Measurements from ENCODE around the gene HUS1.

The HUS1 gene

GRCh38 chr7:47978790-47979144 lies 648 bp downstream of the HUS1 start:
- no peak for DNase-seq

- DNase-seq, result no peak
Observed at GRCh38 chr7:47973739-47974138, 5.7 kb downstream of the HUS1 start.

GRCh38 chr7:47970761-47971160 lies 8.7 kb downstream of the HUS1 start:
- no peak for DNase-seq

GRCh38 chr7:47968847-47969774 lies 10.3 kb downstream of the HUS1 start:
- no peak for DNase-seq

GRCh38 chr7:47967708-47968107 lies 11.7 kb downstream of the HUS1 start:
- no peak for DNase-seq

- no peak for DNase-seq
Observed at GRCh38 chr7:47967123-47967522, 12.3 kb downstream of the HUS1 start.

- DNase-seq, result no peak
Observed at GRCh38 chr7:47965456-47965855, 14.0 kb downstream of the HUS1 start.

GRCh38 chr7:47962262-47962661 lies 17.2 kb downstream of the HUS1 start:
- DNase-seq, result no peak

- no peak for DNase-seq
Observed at GRCh38 chr7:47957156-47957555, 22.3 kb downstream of the HUS1 start.

GRCh38 chr7:47956220-47956619 lies 23.2 kb downstream of the HUS1 start:
- DNase-seq, result no peak

GRCh38 chr7:47954231-47954911 lies 25.0 kb downstream of the HUS1 start:
- no peak for DNase-seq

- DNase-seq, result no peak
Observed at GRCh38 chr7:47953822-47954221, 25.6 kb downstream of the HUS1 start.

- no peak for DNase-seq
Observed at GRCh38 chr7:47952224-47952623, 27.2 kb downstream of the HUS1 start.

GRCh38 chr7:47951374-47951773 lies 28.0 kb downstream of the HUS1 start:
- no peak for DNase-seq

- no peak for DNase-seq
Observed at GRCh38 chr7:47950714-47951113, 28.7 kb downstream of the HUS1 start.

GRCh38 chr7:47949703-47950102 lies 29.7 kb downstream of the HUS1 start:
- no peak for DNase-seq

GRCh38 chr7:47948141-47948790 lies 31.1 kb downstream of the HUS1 start, which contains the start of gene PKD1L1:
Gene PKD1L1 (minus strand): TSS chr7:47948466. CDS start chr7:47948440, 26 bp downstream.
- no peak for DNase-seq

GRCh38 chr7:47947355-47947749 lies 32.1 kb downstream of the HUS1 start:
- DNase-seq, result no peak

GRCh38 chr7:47946581-47947354 lies 32.6 kb downstream of the HUS1 start:
- no peak for DNase-seq

- DNase-seq, result peak; percentile 35
Observed at GRCh38 chr7:47945261-47946015, 34.0 kb downstream of the HUS1 start.

GRCh38 chr7:47944536-47945260 lies 34.7 kb downstream of the HUS1 start:
- DNase-seq, result no peak

All from T1000 (cell line).